Loucy (cell line): ENCODE measurements around the gene PBRM1.

Experiments
- CTCF ChIP-seq: fragments of 200-600 bp; sonication (generic); conservative IDR thresholded peaks from 2 replicates; pipeline ENCODE4 v1.5.1; 2014; ENCODE audit warnings: mild to moderate bottlenecking, antibody characterized with exemption, low read length
- EZH2phosphoT487 ChIP-seq: fragments of 200-600 bp; IDR thresholded peaks from 2 replicates; pipeline ENCODE4 v1.6.1; 2018; ENCODE audit warnings: antibody characterized with exemption, mild to moderate bottlenecking, moderate library complexity, borderline replicate concordance

GRCh38 chr3:52531860-52532516 lies 153.7 kb downstream of the PBRM1 start:
- TF ChIP-seq CTCF (no peak), EZH2phosphoT487 (no peak)
